ENCODE measurements around the gene KCNJ1. TPM values are rescaled to one million over a fixed set of nuclear protein-coding genes. Genes with fewer than 3 reads are reported as not detected.

Gene KCNJ1
- total and polyA plus RNA-seq, 2 donors (not counting 3 experiments of a cell fraction or from before 2014, with no cell fraction given): not detected

DNA sequence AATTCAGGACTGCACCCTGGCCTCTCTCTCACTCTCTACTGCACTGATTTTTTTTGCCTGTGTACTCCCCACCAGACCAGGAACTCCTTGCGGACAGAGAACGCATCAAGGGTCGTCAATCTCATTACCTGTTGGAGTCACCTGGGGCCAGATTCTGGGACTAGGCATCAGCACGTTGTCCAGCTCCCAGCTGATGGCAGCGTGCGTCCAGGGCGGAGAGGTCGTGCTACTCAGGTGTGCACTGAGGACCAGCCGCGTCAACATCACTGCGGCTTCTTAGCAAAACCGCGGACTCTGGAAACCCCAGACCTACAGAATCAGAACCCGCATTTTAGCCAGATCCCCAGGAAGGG is 37.2 kb upstream of the KCNJ1 start:
- TF ChIP-seq EZH2 (IDR thresholded peaks at IDR 0.05; ENCODE audit: borderline replicate concordance, low read depth, low read length, severe bottlenecking): no peak
- no peak for TF ChIP-seq FOS (IDR thresholded peaks at IDR 0.05; ENCODE audit: borderline replicate concordance, insufficient read depth, low read length)
- no peak for TF ChIP-seq POLR2A (IDR thresholded peaks at IDR 0.05; ENCODE audit: low read depth, low read length)
- no peak for TF ChIP-seq JUN (IDR thresholded peaks at IDR 0.05; ENCODE audit: borderline replicate concordance, insufficient read depth, insufficient read length, low read depth)
- no peak for TF ChIP-seq GATA2 (IDR thresholded peaks at IDR 0.05; ENCODE audit: insufficient read depth, insufficient read length, low read depth, low read length)
- no peak for TF ChIP-seq POLR2AphosphoS5 (IDR thresholded peaks at IDR 0.05; ENCODE audit: insufficient read depth, low read depth, low read length)
- TF ChIP-seq, protein P1, sequence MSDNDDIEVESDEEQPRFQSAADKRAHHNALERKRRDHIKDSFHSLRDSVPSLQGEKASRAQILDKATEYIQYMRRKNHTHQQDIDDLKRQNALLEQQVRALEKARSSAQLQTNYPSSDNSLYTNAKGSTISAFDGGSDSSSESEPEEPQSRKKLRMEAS (IDR thresholded peaks at IDR 0.05; ENCODE audit: insufficient read depth, insufficient read length): no peak
- TF ChIP-seq, protein P2, sequence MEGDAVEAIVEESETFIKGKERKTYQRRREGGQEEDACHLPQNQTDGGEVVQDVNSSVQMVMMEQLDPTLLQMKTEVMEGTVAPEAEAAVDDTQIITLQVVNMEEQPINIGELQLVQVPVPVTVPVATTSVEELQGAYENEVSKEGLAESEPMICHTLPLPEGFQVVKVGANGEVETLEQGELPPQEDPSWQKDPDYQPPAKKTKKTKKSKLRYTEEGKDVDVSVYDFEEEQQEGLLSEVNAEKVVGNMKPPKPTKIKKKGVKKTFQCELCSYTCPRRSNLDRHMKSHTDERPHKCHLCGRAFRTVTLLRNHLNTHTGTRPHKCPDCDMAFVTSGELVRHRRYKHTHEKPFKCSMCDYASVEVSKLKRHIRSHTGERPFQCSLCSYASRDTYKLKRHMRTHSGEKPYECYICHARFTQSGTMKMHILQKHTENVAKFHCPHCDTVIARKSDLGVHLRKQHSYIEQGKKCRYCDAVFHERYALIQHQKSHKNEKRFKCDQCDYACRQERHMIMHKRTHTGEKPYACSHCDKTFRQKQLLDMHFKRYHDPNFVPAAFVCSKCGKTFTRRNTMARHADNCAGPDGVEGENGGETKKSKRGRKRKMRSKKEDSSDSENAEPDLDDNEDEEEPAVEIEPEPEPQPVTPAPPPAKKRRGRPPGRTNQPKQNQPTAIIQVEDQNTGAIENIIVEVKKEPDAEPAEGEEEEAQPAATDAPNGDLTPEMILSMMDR (IDR thresholded peaks at IDR 0.05; ENCODE audit: extremely low read depth in 1 of 2, insufficient read depth in 1 of 2, low read depth in 1 of 2, low read length in 2 of 2): no peak
- TF ChIP-seq MYC (IDR thresholded peaks at IDR 0.05; ENCODE audit: low read depth, low read length): no peak
- Histone ChIP-seq H3K36me3 (ENCODE audit: control insufficient read depth in 2 of 2, extremely low read depth in 1 of 2, insufficient read depth in 2 of 2, low read length in 2 of 2) (no peaks in the 10 kb centered on the region), H3K9ac (replicated peaks; ENCODE audit: extremely low read depth, insufficient read depth, low read length) (no peak overlapping the region), H3K9me1 (replicated peaks; ENCODE audit: control insufficient read depth, extremely low read depth, insufficient read depth, low read length) (no peaks in the 10 kb centered on the region), H3K79me2 (ENCODE audit: control insufficient read depth, insufficient read depth, low read length) (no peaks in the 10 kb centered on the region), H3K27ac (ENCODE audit: insufficient read depth, low read depth, low read length) (no peak overlapping the region), H3K27me3 (ENCODE audit: control insufficient read depth in 2 of 2, insufficient read depth in 2 of 2, low read length in 2 of 2) (peaks cover 23 to 24% of the 10 kb centered on the region in 2 experiments), H4K20me1 (replicated peaks; ENCODE audit: control insufficient read depth, extremely low read depth, insufficient read depth, low read length) (no peaks in the 10 kb centered on the region), H3K4me1 (ENCODE audit: control insufficient read depth, extremely low read depth, insufficient read depth, low read length) (peaks cover 16% of the 10 kb centered on the region), H3K4me3 (replicated peaks in 1 of 3; ENCODE audit: insufficient read depth in 1 of 3, low read depth in 1 of 3, low read length in 3 of 3) (no peak overlapping the region), H2AFZ (ENCODE audit: low read depth, low read length) (no peak overlapping the region), H3K9me3 (replicated peaks; ENCODE audit: control insufficient read depth, insufficient read depth, low read length) (no peaks in the 10 kb centered on the region), H3K4me2 (ENCODE audit: insufficient read depth, low read length) (no peak overlapping the region)
- FAIRE-seq (no peak), DNase-seq (ENCODE audit: low read depth, low spot score) (no peak)
- dilution Hi-C loops (cut with MboI; ENCODE audit: extremely low pct_ligation_motif_present, low sequenced_read_pairs): no loop called here
- POLR2A ChIA-PET: no interaction called here
- intact Hi-C loops (cut with micrococcal nuclease): no loop called here
- BruUV-seq (replicated peaks): no TSS peak
- CTCF ChIA-PET: interaction anchor here (1.1 to 10.7 kb wide), 4 partner anchors 9 to 52 kb away, joined by 3 to 141 read pairs (median 37); partner anchors contain the start of gene KCNJ5
